HG03066 (cell line): ENCODE measurements around the gene MBD6.
"Not testable (repeated sequence)": the region's sequence is repeated elsewhere in the genome, so short reads cannot be mapped to it uniquely, and the experiment has no call there.

ENCODE experiments used
- ATAC-seq: cut with Tn5 transposase; IDR thresholded peaks from one replicate; pipeline ENCODE4 v1.9.1; 2021; ENCODE audit warnings: low read depth; ENCODE audit not compliant: unreplicated experiment

The MBD6 gene

GRCh38 chr12:57487597-57488401 is 34.8 kb upstream of the MBD6 start, which contains the start of gene MARS1:
MARS1 (plus strand) TSS chr12:57488068; CDS start chr12:57488091, 23 bp downstream.
- ATAC-seq = peak; percentile 99

GRCh38 chr12:57488402-57489156 is 34.0 kb upstream of the MBD6 start:
- no peak for ATAC-seq

DNA sequence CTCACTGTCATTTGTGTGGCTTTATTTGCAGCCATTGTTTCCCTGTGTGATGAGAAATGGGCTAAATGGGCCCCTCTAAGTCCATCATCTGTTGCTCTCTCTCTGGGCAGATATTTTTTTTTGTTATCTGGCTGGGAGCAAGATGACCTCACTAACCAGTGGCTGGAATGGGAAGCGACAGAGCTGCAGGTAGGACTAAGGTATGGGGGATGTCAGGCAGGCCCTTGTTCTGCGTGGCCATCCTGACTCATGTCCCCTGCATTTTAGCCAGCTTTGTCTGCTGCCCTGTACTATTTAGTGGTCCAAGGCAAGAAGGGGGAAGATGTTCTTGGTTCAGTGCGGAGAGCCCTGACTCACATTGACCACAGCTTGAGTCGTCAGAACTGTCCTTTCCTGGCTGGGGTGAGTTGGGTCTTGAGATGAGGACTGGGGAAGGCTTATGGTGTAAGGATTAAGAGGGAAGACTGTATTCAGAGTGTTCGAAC is 33.4 kb upstream of the MBD6 start:
- no peak for ATAC-seq

DNA sequence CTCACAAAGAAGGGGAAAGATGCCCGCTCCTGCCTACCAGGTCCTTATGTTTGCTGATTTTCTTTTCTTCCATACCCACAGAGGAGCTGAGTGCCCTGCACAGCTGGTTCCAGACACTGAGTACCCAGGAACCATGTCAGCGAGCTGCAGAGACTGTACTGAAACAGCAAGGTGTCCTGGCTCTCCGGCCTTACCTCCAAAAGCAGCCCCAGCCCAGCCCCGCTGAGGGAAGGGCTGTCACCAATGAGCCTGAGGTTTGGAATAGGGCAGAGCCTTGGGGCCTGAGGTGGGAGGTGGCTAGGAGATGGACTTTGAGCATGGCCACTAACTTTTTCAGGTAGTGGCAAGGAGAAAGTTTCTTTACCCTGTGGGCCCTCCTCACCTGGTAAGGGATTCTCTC is 32.5 kb upstream of the MBD6 start:
- no peak for ATAC-seq

DNA sequence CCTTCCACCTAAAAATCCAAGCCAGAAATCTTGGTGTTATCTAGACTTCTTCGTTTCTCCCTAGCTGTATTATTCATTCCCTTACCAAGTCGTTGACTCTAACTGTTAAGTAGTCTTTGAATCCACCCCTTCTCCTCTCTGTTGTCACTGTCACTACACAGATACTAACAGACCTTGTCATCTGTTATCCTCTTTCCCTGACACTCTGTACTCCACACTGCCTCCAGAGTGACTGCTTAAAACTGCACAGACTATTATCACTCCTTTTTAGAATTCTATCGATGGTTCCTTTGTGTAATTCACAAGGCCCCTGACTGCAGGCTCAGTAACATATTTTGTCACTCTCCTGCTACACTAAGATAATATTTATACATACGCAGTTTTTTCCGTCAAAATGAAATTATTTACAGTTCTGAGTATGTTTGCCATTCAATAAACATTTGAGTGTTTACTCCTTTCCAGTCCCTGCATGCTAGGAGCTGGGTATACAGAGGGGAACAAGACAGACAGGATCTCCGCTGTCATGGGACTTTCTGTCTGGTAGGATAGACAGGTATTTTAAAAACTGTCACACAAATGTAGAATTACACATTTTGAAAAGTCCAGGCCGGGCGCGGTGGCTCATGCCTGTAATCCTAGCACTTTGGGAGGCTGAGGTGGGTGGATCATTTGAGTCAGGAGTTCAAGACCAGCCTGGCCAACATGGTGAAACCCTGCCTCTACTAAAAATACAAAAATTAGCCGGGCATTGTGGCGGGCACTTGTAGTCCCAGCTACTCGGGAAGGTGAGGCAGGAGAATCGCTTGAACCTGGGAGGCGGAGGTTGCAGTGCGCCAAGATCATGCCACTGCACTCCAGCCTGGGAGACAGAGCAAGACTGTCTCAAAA is 31.0 kb upstream of the MBD6 start:
- no peak for ATAC-seq

DNA sequence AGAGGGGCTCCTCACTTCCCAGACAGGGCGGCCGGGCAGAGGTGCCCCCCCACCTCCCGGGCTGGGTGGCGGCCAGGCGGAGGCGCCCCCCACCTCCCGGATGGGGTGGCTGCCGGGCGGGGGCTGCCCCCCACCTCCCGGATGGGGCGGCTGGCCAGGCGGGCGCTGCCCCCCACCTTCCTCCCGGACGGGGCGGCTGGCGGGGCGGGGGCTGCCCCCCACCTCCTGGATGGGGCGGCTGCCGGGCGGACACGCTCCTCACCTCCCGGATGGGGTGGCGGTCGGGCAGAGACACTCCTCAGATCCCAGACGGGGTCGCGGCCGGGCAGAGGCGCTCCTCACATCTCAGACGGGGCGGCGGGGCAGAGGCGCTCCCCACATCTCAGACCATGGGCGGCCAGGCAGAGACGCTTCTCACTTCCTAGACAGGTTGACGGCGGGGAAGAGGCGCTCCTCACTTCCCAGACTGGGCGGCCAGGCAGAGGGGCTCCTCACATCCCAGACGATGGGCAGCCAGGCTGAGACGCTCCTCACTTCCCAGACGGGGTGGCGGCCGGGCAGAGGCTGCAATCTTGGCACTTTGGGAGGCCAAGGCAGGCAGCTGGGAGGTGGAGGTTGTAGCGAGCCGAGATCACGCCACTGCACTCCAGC is 27.4 kb upstream of the MBD6 start:
- ATAC-seq = not testable (repeated sequence)

DNA sequence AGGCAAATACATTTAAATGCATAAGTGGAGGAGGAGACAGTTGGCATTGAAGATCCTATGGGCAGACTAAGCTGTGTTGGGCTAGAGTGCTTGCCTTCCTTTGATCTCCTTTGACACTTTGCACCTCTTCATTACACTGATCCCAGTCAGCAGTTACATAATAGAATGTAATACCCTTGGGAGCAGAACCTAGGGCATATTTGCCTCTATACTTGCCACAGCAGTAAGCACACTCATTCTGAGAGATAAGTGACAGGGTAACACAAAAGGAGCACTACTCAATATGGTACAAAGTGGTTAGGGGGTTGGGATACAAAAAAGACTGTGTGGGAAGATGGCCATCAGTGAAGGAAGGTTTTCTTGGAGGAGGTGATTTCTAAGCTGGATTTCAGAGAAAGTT is 25.8 kb upstream of the MBD6 start:
- no peak for ATAC-seq

- no peak for ATAC-seq
Observed at GRCh38 chr12:57497223-57498131, 25.1 kb upstream of the MBD6 start.

DNA sequence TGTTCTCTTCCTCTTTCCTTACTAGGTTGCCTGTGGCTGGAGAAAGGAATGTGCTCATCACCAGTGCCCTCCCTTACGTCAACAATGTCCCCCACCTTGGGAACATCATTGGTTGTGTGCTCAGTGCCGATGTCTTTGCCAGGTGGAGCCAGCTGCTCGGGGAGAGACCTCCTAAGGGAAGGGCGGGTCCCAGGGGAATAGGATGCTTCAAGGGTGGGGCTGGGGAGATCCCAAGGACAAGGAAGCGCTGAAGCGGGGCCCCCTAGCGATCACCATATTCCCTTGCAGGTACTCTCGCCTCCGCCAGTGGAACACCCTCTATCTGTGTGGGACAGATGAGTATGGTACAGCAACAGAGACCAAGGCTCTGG is 24.5 kb upstream of the MBD6 start:
- ATAC-seq = no peak

DNA sequence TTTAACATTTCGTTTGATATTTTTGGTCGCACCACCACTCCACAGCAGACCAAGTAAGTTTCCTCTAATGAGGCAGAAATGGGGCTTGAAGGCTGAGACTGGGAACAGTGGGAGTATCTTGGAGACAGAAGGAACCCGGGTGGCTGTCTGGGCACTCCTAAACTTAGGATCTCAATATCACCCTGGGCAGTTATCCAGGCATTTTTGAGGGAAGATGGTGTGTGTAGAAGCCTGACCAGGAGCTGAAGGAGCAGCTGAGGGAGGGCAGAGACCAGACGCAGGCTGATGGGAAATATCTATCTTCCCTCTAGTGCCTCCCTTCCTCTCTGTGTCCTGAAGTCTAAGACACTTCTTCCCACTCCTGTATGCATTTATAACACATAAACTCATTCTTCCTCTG is 24.1 kb upstream of the MBD6 start:
- ATAC-seq = no peak

- no peak for ATAC-seq
Observed at GRCh38 chr12:57500213-57500612, 22.4 kb upstream of the MBD6 start.

DNA sequence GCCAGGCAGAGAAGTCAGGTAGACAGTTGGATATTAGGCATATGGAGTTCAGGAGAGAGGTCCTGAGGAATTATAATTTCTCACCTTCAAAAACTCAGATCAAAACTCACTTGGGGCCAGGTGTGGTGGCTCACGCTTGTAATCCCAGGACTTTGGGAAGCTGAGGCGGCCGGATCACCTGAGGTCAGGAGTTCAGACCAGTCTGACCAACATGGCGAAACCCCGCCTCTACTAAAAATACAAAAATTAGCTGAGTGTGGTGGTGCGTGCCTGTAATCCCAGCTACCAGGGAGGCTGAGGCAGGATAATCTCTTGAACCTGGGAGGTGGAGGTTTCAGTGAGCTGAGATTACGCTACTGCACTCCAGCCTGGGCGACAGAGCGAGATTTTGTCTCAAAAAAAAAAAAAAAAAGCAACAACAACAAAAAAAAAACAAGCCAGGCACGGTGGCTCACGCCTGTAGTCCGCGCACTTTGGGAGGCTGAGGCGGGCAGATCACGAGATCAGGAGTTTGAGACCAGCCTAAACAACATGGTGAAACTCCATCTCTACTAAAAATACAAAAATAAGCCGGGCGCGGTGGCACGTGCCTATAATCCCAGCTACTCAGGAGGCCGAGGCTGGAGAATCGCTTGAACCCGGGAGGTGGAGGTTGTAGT is 20.2 kb upstream of the MBD6 start:
- ATAC-seq = not testable (repeated sequence)

- ATAC-seq = not testable (repeated sequence)
Observed at GRCh38 chr12:57506541-57506940, 16.1 kb upstream of the MBD6 start.

GRCh38 chr12:57507796-57508195 is 14.8 kb upstream of the MBD6 start:
- not testable (repeated sequence) for ATAC-seq

- ATAC-seq = no peak
Observed at GRCh38 chr12:57511161-57511560, 11.5 kb upstream of the MBD6 start.

DNA sequence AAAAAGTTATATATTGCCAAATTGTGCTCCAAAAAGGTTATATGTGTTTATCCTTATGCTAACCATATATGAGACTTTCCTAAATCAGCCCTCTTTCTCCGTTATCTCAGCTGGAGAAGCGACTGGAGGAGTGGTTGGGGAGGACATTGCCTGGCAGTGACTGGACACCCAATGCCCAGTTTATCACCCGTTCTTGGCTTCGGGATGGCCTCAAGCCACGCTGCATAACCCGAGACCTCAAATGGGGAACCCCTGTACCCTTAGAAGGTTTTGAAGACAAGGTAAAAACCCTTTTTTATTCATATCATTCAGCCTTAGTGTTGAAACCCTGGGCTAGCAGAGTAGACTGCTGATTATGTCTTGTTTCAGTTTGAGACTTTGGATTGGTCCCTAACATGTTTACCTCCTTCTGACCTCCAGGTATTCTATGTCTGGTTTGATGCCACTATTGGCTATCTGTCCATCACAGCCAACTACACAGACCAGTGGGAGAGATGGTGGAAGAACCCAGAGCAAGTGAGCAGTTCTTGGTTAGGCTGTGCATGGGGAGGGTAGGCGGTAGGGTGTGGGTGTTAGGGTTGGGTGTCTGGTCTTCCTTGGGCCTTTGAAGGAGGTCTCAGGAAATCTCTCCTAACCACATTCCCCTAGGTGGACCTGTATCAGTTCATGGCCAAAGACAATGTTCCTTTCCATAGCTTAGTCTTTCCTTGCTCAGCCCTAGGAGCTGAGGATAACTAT is 10.9 kb upstream of the MBD6 start:
- ATAC-seq = no peak

DNA sequence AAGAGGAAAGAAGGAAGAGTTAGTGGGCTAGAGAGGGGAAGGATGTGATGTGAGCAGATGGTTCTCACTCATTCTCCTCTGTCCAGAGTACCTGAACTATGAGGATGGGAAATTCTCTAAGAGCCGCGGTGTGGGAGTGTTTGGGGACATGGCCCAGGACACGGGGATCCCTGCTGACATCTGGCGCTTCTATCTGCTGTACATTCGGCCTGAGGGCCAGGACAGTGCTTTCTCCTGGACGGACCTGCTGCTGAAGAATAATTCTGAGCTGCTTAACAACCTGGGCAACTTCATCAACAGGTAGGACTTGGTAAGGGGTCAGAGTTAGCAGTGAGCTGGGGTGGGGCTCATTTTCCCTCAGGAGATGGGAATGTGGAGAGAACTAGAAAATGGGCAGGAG is 10.0 kb upstream of the MBD6 start:
- no peak for ATAC-seq

DNA sequence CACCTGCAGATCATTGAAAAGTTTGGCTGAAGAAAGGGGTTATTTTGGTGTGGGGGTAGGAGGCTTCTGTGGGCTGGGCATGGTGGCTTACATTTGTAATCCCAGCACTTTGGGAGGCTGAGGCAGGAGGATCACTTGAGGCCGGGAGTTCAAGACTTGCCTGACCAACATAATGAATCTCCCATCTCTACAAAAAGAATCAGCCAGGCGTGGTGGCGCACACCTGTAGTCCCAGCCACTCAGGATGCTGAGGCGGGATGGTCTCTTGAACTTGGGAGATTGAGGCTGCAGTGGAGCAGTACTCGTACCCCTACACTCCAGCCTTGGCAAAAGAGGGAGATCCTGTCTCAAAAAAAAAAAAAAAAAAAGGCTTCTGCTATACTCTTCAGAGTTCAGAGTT is 9.4 kb upstream of the MBD6 start:
- ATAC-seq = no peak
